ENCODE results near the gene CHST13. TPM values are rescaled to one million over a fixed set of nuclear protein-coding genes. Genes with fewer than 3 reads are reported as not detected.

CHST13 gene
- total and polyA plus RNA-seq, 11 donors, result 0.07 to 2.3 (median 0.37) TPM; not detected in 1

DNA sequence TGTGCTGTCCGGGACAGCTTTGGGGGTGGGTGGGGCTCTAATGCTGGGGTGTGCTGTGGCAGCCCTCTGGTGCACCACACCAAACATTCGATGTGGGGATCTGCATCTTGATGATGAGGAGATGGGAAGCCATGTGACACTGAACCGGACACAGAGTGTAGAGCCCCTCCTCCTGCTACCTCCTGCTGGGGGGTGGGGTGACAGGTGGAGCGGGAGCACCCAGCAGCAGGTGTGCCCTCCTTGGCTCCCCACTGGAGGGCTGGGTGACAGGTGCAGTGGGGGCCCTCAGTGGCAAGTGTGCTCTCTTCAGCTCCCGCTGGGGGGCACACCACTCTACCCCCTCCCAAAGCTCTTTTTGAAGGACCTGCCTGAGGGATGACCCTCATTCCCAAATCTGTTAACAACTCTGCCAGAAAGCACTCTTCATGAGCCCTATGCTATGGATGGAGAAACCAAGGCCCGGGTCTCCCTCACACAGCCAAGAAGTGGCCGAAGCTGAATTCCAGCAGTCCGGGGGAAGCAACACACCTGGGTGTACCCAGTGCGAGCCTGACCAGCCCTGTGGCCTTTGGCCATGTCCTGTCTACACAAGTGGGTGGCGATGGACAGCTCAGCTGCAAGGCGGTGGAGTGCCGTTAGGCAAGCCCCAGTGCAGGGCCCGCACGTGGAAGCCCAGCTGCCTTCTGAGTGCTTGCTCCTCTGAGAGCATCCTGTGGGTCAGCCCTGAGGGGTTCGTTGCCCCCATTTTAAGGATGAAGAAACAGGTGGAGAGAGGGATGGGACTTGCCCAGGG lies 5.8 kb upstream of the CHST13 start:
- TF ChIP-seq POLR2A (IDR thresholded peaks at IDR 0.05) (no peak), CTCF (IDR thresholded peaks at IDR 0.05) (no peak)
- Histone ChIP-seq H3K27me3 (peaks cover 0 to 12% (median 0%) of the 10 kb centered on the region in 9 donors), H3K27ac (no peak overlapping the region), H3K4me3 (no peak overlapping the region), H3K36me3 (no peaks in the 10 kb centered on the region), H3K4me1 (peaks cover 0 to 5% (median 0%) of the 10 kb centered on the region in 12 donors), H3K9me3 (no peaks in the 10 kb centered on the region)
- ATAC-seq (no peak), DNase-seq (peak in 3 of 5 donors; percentile 15 to 60 (median 16))
- WGBS, 4 donors, result 76 to 83% (median 81%) methylated on average over 5 to 15 of the region's 15 CpGs
- intact Hi-C loops (cut with DNase I), result no loop called here

- Histone ChIP-seq H3K27ac (no peak overlapping the region), H3K36me3 (no peaks in the 10 kb centered on the region), H3K27me3 (peaks cover 0 to 16% (median 2%) of the 10 kb centered on the region in 9 donors), H3K4me1 (peaks cover 0 to 7% (median 2%) of the 10 kb centered on the region in 12 donors), H3K4me3 (no peak overlapping the region), H3K9me3 (no peaks in the 10 kb centered on the region)
- no peak for ATAC-seq
- no peak for DNase-seq
- 56 to 78% (median 63%) methylated on average over 4 of the region's 4 CpGs for WGBS, 4 donors
- TF ChIP-seq CTCF (IDR thresholded peaks at IDR 0.05) (no peak), POLR2A (IDR thresholded peaks at IDR 0.05) (no peak)
- intact Hi-C loops (cut with DNase I), result no loop called here
Measured at GRCh38 chr3:126518779-126519177, 5.2 kb upstream of the CHST13 start.

- peak in 3 of 5 donors; percentile 3 to 35 (median 7) for DNase-seq
- TF ChIP-seq POLR2A (IDR thresholded peaks at IDR 0.05), result no peak
- TF ChIP-seq CTCF (IDR thresholded peaks at IDR 0.05), result no peak
- intact Hi-C loops (cut with DNase I), result loop anchor here (2.0 to 10.0 kb wide), 8 partner anchors 48 to 1028 kb away; partner anchors contain the start of gene TXNRD3 (in 1 of the 10)
- Histone ChIP-seq H3K4me1 (peaks cover 0 to 15% (median 4%) of the 10 kb centered on the region in 12 donors), H3K4me3 (no peak overlapping the region), H3K9me3 (no peaks in the 10 kb centered on the region), H3K27me3 (peaks cover 0 to 23% (median 7%) of the 10 kb centered on the region in 9 donors), H3K36me3 (no peaks in the 10 kb centered on the region), H3K27ac (no peak overlapping the region)
- no peak for ATAC-seq
- WGBS, 4 donors, result 77 to 88% (median 86%) methylated on average over 7 to 10 of the region's 10 CpGs
Measured at GRCh38 chr3:126519506-126520455, 4.2 kb upstream of the CHST13 start.
